Activated T-cell treated with anti-CD3 and anti-CD28 coated beads, Interleukin-2, amount 50 U/mL, for 4 hours (primary cell): ENCODE results near the gene LAMB3. TPM values are rescaled to one million over a fixed set of nuclear protein-coding genes. Genes with fewer than 3 reads are reported as not detected.
A peak's percentile ranks its signal among the peaks of the same experiment; 100 is the strongest.

Experiments
- ATAC-seq, 2 donors: fragments of 200-7000 bp; cut with Tn5 transposase; one replicate each; pipeline ENCODE4 v1.10.0; 2021
- DNase-seq: peaks from one replicate; pipeline ENCODE4 v3.0.0-alpha.2; 2020
- H3K27me3 Mint-ChIP-seq: one replicate; pipeline ENCODE4 v1.8.0; 2021; ENCODE audit warnings: low read depth, mixed read lengths
- H3K36me3 Mint-ChIP-seq: one replicate; pipeline ENCODE4 v1.8.0; 2022; ENCODE audit warnings: mixed read lengths; ENCODE audit not compliant: insufficient read depth
- H3K4me1 Mint-ChIP-seq: one replicate; pipeline ENCODE4 v1.8.0; 2021; ENCODE audit warnings: low read depth, mixed read lengths
- H3K4me3 Mint-ChIP-seq: one replicate; pipeline ENCODE4 v1.8.0; 2021; ENCODE audit warnings: mild to moderate bottlenecking, moderate library complexity, mixed read lengths
- H3K9me3 Mint-ChIP-seq: one replicate; pipeline ENCODE4 v1.8.0; 2021; ENCODE audit warnings: mixed read lengths
- total RNA-seq, 3 donors: library from RNA; stranded (reverse); gene quantifications; one replicate each; pipeline ENCODE4 v1.2.1, GENCODE V29; 2021

The LAMB3 gene
- total RNA-seq, 3 donors from 2014 or later, result 0.38 to 1.5 (median 0.55) TPM

- H3K4me1 Mint-ChIP-seq, result peaks cover 5% of the 10 kb centered on the region
- H3K36me3 Mint-ChIP-seq, result no peaks in the 10 kb centered on the region
- H3K27me3 Mint-ChIP-seq, result peaks cover 2% of the 10 kb centered on the region
- ATAC-seq (no peak), DNase-seq (no peak)
- H3K4me3 Mint-ChIP-seq, result no peak overlapping the region
- H3K9me3 Mint-ChIP-seq, result no peaks in the 10 kb centered on the region
Measured at GRCh38 chr1:209620487-209620884, 31.7 kb downstream of the LAMB3 start.

GRCh38 chr1:209619696-209620486 is 32.3 kb downstream of the LAMB3 start:
- peaks cover 2% of the 10 kb centered on the region for H3K27me3 Mint-ChIP-seq
- H3K4me3 Mint-ChIP-seq, result no peak overlapping the region
- peaks cover 5% of the 10 kb centered on the region for H3K4me1 Mint-ChIP-seq
- H3K9me3 Mint-ChIP-seq, result no peaks in the 10 kb centered on the region
- DNase-seq (no peak), ATAC-seq (no peak)
- no peaks in the 10 kb centered on the region for H3K36me3 Mint-ChIP-seq

GRCh38 chr1:209618756-209619420 is 33.3 kb downstream of the LAMB3 start:
- ATAC-seq, result peak in 1 of 2 donors; percentile 26
- Mint-ChIP-seq H3K36me3 (no peaks in the 10 kb centered on the region), H3K4me3 (no peak overlapping the region), H3K27me3 (peaks cover 2% of the 10 kb centered on the region), H3K4me1 (peaks cover 5% of the 10 kb centered on the region), H3K9me3 (no peaks in the 10 kb centered on the region)
- DNase-seq, result no peak

- no peak for DNase-seq
- no peaks in the 10 kb centered on the region for H3K36me3 Mint-ChIP-seq
Measured at GRCh38 chr1:209618291-209618690, 33.9 kb downstream of the LAMB3 start.

GRCh38 chr1:209617755-209618154 is 34.5 kb downstream of the LAMB3 start:
- no peak for ATAC-seq
- Mint-ChIP-seq H3K4me3 (no peak overlapping the region), H3K36me3 (no peaks in the 10 kb centered on the region), H3K9me3 (no peaks in the 10 kb centered on the region), H3K4me1 (peaks cover 5% of the 10 kb centered on the region), H3K27me3 (peaks cover 2% of the 10 kb centered on the region)
- DNase-seq, result no peak

More at GRCh38 chr1:209618291-209618690, 33.9 kb downstream of the LAMB3 start:
- Mint-ChIP-seq H3K4me1 (peaks cover 5% of the 10 kb centered on the region), H3K9me3 (no peaks in the 10 kb centered on the region), H3K27me3 (peaks cover 2% of the 10 kb centered on the region), H3K4me3 (no peak overlapping the region)
- ATAC-seq, result no peak

GRCh38 chr1:209617047-209617673 is 35.1 kb downstream of the LAMB3 start:
- no peaks in the 10 kb centered on the region for H3K36me3 Mint-ChIP-seq
- DNase-seq, result no peak
- peaks cover 2% of the 10 kb centered on the region for H3K27me3 Mint-ChIP-seq
- no peak overlapping the region for H3K4me3 Mint-ChIP-seq
- ATAC-seq, result no peak
- no peaks in the 10 kb centered on the region for H3K9me3 Mint-ChIP-seq
- peaks cover 5% of the 10 kb centered on the region for H3K4me1 Mint-ChIP-seq

GRCh38 chr1:209616366-209617046 is 35.7 kb downstream of the LAMB3 start:
- no peaks in the 10 kb centered on the region for H3K9me3 Mint-ChIP-seq
- H3K27me3 Mint-ChIP-seq, result peaks cover 2% of the 10 kb centered on the region
- DNase-seq, result no peak
- no peak for ATAC-seq
- no peak overlapping the region for H3K4me3 Mint-ChIP-seq
- H3K4me1 Mint-ChIP-seq, result peaks cover 5% of the 10 kb centered on the region
- no peaks in the 10 kb centered on the region for H3K36me3 Mint-ChIP-seq

GRCh38 chr1:209614906-209615305 is 37.3 kb downstream of the LAMB3 start:
- peaks cover 2% of the 10 kb centered on the region for H3K27me3 Mint-ChIP-seq
- H3K9me3 Mint-ChIP-seq, result no peaks in the 10 kb centered on the region
- DNase-seq (no peak), ATAC-seq (no peak)
- no peaks in the 10 kb centered on the region for H3K36me3 Mint-ChIP-seq
- H3K4me3 Mint-ChIP-seq, result no peak overlapping the region
- peaks cover 5% of the 10 kb centered on the region for H3K4me1 Mint-ChIP-seq

- DNase-seq (no peak), ATAC-seq (no peak)
- Mint-ChIP-seq H3K36me3 (no peaks in the 10 kb centered on the region), H3K4me3 (no peak overlapping the region), H3K9me3 (no peaks in the 10 kb centered on the region), H3K27me3 (peaks cover 2% of the 10 kb centered on the region), H3K4me1 (peaks cover 4% of the 10 kb centered on the region)
Measured at GRCh38 chr1:209614151-209614420, 38.1 kb downstream of the LAMB3 start.

- Mint-ChIP-seq H3K36me3 (no peaks in the 10 kb centered on the region), H3K4me3 (no peak overlapping the region), H3K27me3 (peaks cover 2% of the 10 kb centered on the region), H3K9me3 (no peaks in the 10 kb centered on the region), H3K4me1 (no peaks in the 10 kb centered on the region)
- no peak for ATAC-seq
- DNase-seq, result no peak
Measured at GRCh38 chr1:209613400-209614150, 38.6 kb downstream of the LAMB3 start.

- Mint-ChIP-seq H3K36me3 (no peaks in the 10 kb centered on the region), H3K27me3 (peaks cover 2% of the 10 kb centered on the region), H3K4me3 (no peak overlapping the region), H3K9me3 (no peaks in the 10 kb centered on the region), H3K4me1 (peaks cover 2% of the 10 kb centered on the region)
- no peak for DNase-seq
- ATAC-seq, result no peak
Measured at GRCh38 chr1:209612646-209613399, 39.4 kb downstream of the LAMB3 start.

GRCh38 chr1:209611771-209612570 is 40.3 kb downstream of the LAMB3 start:
- peaks cover 9% of the 10 kb centered on the region for H3K4me1 Mint-ChIP-seq
- no peaks in the 10 kb centered on the region for H3K36me3 Mint-ChIP-seq
- no peak for DNase-seq
- no peaks in the 10 kb centered on the region for H3K9me3 Mint-ChIP-seq
- peaks cover 2% of the 10 kb centered on the region for H3K27me3 Mint-ChIP-seq
- no peak for ATAC-seq
- no peak overlapping the region for H3K4me3 Mint-ChIP-seq

GRCh38 chr1:209610631-209610905 is 41.7 kb downstream of the LAMB3 start:
- DNase-seq (no peak), ATAC-seq (no peak)
- no peaks in the 10 kb centered on the region for H3K36me3 Mint-ChIP-seq
- H3K9me3 Mint-ChIP-seq, result no peaks in the 10 kb centered on the region
- H3K4me3 Mint-ChIP-seq, result no peak overlapping the region
- no peaks in the 10 kb centered on the region for H3K27me3 Mint-ChIP-seq
- peaks cover 9% of the 10 kb centered on the region for H3K4me1 Mint-ChIP-seq
